Fibroblast of upper back skin (primary cell): ENCODE results near the gene DUOX1.

Source experiments
- DNase-seq: peaks from one replicate; pipeline ENCODE4 v3.0.0-alpha.2; 2013

Gene DUOX1

GRCh38 chr15:45106002-45106790 is 23.6 kb upstream of the DUOX1 start:
- no peak for DNase-seq

- no peak for DNase-seq
Observed at GRCh38 chr15:45107941-45108630, 21.7 kb upstream of the DUOX1 start.

- no peak for DNase-seq
Observed at GRCh38 chr15:45110256-45110820, 19.5 kb upstream of the DUOX1 start.

GRCh38 chr15:45111390-45112142 is 18.2 kb upstream of the DUOX1 start:
- DNase-seq, result no peak

GRCh38 chr15:45112143-45112590 is 17.6 kb upstream of the DUOX1 start:
- no peak for DNase-seq

- DNase-seq, result no peak
Observed at GRCh38 chr15:45112591-45113379, 17.0 kb upstream of the DUOX1 start.

- DNase-seq, result no peak
Observed at GRCh38 chr15:45113380-45113990, 16.3 kb upstream of the DUOX1 start.

- DNase-seq, result no peak
Observed at GRCh38 chr15:45114076-45114750, 15.6 kb upstream of the DUOX1 start, which contains the start of the genes DUOX2 and DUOXA2. Gene DUOX2 (minus strand): TSS chr15:45114172. CDS start chr15:45113411, 761 bp downstream. Gene DUOXA2 (plus strand): TSS chr15:45114326. CDS start chr15:45114606, 280 bp downstream.

GRCh38 chr15:45114751-45115085 is 15.1 kb upstream of the DUOX1 start:
- no peak for DNase-seq

GRCh38 chr15:45115312-45115820 is 14.4 kb upstream of the DUOX1 start:
- no peak for DNase-seq

- DNase-seq, result no peak
Observed at GRCh38 chr15:45116006-45116481, 13.8 kb upstream of the DUOX1 start.

- no peak for DNase-seq
Observed at GRCh38 chr15:45116482-45117307, 13.1 kb upstream of the DUOX1 start.

- DNase-seq, result no peak
Observed at GRCh38 chr15:45117308-45118130, 12.3 kb upstream of the DUOX1 start.

GRCh38 chr15:45118131-45118588 is 11.6 kb upstream of the DUOX1 start:
- DNase-seq, result peak; percentile 89

GRCh38 chr15:45118996-45119395 is 10.8 kb upstream of the DUOX1 start:
- DNase-seq, result no peak

- DNase-seq, result no peak
Observed at GRCh38 chr15:45120081-45120972, 9.5 kb upstream of the DUOX1 start.

GRCh38 chr15:45121020-45121419 is 8.8 kb upstream of the DUOX1 start:
- DNase-seq, result no peak
